ENCODE results near the gene SSH2.

SSH2 gene

DNA sequence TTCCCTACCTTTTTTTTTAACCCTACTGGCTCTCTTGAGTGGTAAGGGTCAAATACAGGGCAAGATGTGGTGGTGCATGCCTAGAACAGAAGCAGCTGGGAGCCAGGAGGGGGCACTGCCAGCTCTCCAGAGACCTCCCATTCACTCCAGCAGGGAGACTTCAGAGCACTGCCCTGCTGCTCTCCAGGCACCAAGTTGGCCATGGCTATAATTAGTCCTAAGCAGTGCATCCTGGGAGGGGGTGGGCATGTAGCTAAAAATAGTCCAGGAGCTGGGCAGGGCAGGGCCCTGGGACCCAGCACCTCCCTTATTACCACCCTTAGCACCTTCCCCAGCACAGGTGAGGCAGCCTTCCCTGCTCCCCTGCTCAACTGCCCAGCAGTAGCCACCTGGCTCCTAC, 310.8 kb downstream of the SSH2 start:
- no peak overlapping the region for H3K27ac ChIP-seq (ENCODE audit: extremely low read depth, low read depth, low read length)
- ChIA-PET CTCF (interaction anchor here (0.5 to 2.8 kb wide), 7 partner anchors 22 to 474 kb away, joined by 3 to 11 read pairs (median 6); no protein-coding TSS in a partner anchor), POLR2A (interaction anchor here (0.6 to 1.2 kb wide), 3 partner anchors 49 to 162 kb away, joined by 3 to 7 read pairs (median 3); no protein-coding TSS in a partner anchor)
- H3K4me1 ChIP-seq (ENCODE audit: control insufficient read depth, insufficient read depth, low read length) = peaks cover 12% of the 10 kb centered on the region
- no peaks in the 10 kb centered on the region for H3K9me3 ChIP-seq (ENCODE audit: control insufficient read depth, insufficient read depth, low read depth, low read length)
- H3K4me3 ChIP-seq (ENCODE audit: low read depth, low read length) = no peak overlapping the region
- peaks cover 0 to 8% of the 10 kb centered on the region in 2 experiments; a peak in 1 of 3 replicates for H3K36me3 ChIP-seq (ENCODE audit: control insufficient read depth in 2 of 2, insufficient read depth in 1 of 2, low read length in 2 of 2)
- TF ChIP-seq ZNF654 (tag by site-specific recombination; IDR thresholded peaks at IDR 0.05; ENCODE audit: low read depth) = peak; percentile 29
- no peak for TF ChIP-seq ZNF76 (tag by site-specific recombination; IDR thresholded peaks at IDR 0.05; ENCODE audit: borderline replicate concordance, low read depth)
- TF ChIP-seq ZNF830 (tag by site-specific recombination; IDR thresholded peaks at IDR 0.05; ENCODE audit: low read depth) = no peak
- TF ChIP-seq, protein P1, sequence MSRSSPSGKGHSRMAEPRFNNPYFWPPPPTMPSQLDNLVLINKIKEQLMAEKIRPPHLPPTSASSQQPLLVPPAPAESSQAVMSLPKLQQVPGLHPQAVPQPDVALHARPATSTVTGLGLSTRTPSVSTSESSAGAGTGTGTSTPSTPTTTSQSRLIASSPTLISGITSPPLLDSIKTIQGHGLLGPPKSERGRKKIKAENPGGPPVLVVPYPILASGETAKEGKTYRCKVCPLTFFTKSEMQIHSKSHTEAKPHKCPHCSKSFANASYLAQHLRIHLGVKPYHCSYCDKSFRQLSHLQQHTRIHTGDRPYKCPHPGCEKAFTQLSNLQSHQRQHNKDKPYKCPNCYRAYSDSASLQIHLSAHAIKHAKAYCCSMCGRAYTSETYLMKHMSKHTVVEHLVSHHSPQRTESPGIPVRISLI (tag by site-specific recombination; IDR thresholded peaks at IDR 0.05) = no peak
- no peak for TF ChIP-seq KLF9 (tag by site-specific recombination; IDR thresholded peaks at IDR 0.05; ENCODE audit: low read depth)
- TF ChIP-seq, protein P2, sequence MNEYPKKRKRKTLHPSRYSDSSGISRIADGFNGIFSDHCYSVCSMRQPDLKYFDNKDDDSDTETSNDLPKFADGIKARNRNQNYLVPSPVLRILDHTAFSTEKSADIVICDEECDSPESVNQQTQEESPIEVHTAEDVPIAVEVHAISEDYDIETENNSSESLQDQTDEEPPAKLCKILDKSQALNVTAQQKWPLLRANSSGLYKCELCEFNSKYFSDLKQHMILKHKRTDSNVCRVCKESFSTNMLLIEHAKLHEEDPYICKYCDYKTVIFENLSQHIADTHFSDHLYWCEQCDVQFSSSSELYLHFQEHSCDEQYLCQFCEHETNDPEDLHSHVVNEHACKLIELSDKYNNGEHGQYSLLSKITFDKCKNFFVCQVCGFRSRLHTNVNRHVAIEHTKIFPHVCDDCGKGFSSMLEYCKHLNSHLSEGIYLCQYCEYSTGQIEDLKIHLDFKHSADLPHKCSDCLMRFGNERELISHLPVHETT (tag by site-specific recombination; IDR thresholded peaks at IDR 0.05) = no peak
- no peak for TF ChIP-seq ZBTB48 (tag by site-specific recombination; IDR thresholded peaks at IDR 0.05)
- TF ChIP-seq, protein P3, sequence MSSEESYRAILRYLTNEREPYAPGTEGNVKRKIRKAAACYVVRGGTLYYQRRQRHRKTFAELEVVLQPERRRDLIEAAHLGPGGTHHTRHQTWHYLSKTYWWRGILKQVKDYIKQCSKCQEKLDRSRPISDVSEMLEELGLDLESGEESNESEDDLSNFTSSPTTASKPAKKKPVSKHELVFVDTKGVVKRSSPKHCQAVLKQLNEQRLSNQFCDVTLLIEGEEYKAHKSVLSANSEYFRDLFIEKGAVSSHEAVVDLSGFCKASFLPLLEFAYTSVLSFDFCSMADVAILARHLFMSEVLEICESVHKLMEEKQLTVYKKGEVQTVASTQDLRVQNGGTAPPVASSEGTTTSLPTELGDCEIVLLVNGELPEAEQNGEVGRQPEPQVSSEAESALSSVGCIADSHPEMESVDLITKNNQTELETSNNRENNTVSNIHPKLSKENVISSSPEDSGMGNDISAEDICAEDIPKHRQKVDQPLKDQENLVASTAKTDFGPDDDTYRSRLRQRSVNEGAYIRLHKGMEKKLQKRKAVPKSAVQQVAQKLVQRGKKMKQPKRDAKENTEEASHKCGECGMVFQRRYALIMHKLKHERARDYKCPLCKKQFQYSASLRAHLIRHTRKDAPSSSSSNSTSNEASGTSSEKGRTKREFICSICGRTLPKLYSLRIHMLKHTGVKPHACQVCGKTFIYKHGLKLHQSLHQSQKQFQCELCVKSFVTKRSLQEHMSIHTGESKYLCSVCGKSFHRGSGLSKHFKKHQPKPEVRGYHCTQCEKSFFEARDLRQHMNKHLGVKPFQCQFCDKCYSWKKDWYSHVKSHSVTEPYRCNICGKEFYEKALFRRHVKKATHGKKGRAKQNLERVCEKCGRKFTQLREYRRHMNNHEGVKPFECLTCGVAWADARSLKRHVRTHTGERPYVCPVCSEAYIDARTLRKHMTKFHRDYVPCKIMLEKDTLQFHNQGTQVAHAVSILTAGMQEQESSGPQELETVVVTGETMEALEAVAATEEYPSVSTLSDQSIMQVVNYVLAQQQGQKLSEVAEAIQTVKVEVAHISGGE (tag by site-specific recombination; conservative IDR thresholded peaks at IDR 0.05; ENCODE audit: low read depth) = no peak
- TF ChIP-seq ZNF146 (tag by site-specific recombination; IDR thresholded peaks at IDR 0.05) = no peak
- no peak for TF ChIP-seq ZNF626 (tag by site-specific recombination; IDR thresholded peaks at IDR 0.05)
- TF ChIP-seq ZNF747 (tag by site-specific recombination; IDR thresholded peaks at IDR 0.05) = no peak
- no peak for TF ChIP-seq MYNN (tag by site-specific recombination; IDR thresholded peaks at IDR 0.05; ENCODE audit: borderline replicate concordance)
- TF ChIP-seq ZNF48 (tag by site-specific recombination; IDR thresholded peaks at IDR 0.05) = no peak
- no peak for TF ChIP-seq ZNF558 (tag by site-specific recombination; IDR thresholded peaks at IDR 0.05)
- TF ChIP-seq, protein P4, sequence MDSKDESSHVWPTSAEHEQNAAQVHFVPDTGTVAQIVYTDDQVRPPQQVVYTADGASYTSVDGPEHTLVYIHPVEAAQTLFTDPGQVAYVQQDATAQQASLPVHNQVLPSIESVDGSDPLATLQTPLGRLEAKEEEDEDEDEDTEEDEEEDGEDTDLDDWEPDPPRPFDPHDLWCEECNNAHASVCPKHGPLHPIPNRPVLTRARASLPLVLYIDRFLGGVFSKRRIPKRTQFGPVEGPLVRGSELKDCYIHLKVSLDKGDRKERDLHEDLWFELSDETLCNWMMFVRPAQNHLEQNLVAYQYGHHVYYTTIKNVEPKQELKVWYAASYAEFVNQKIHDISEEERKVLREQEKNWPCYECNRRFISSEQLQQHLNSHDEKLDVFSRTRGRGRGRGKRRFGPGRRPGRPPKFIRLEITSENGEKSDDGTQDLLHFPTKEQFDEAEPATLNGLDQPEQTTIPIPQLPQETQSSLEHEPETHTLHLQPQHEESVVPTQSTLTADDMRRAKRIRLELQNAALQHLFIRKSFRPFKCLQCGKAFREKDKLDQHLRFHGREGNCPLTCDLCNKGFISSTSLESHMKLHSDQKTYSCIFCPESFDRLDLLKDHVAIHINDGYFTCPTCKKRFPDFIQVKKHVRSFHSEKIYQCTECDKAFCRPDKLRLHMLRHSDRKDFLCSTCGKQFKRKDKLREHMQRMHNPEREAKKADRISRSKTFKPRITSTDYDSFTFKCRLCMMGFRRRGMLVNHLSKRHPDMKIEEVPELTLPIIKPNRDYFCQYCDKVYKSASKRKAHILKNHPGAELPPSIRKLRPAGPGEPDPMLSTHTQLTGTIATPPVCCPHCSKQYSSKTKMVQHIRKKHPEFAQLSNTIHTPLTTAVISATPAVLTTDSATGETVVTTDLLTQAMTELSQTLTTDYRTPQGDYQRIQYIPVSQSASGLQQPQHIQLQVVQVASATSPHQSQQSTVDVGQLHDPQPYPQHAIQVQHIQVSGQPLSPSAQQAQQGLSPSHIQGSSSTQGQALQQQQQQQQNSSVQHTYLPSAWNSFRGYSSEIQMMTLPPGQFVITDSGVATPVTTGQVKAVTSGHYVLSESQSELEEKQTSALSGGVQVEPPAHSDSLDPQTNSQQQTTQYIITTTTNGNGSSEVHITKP (tag by site-specific recombination; IDR thresholded peaks at IDR 0.05) = 0 out of 2 replicates have a peak, but pooled peaks have one; percentile 8
- TF ChIP-seq, protein P5, sequence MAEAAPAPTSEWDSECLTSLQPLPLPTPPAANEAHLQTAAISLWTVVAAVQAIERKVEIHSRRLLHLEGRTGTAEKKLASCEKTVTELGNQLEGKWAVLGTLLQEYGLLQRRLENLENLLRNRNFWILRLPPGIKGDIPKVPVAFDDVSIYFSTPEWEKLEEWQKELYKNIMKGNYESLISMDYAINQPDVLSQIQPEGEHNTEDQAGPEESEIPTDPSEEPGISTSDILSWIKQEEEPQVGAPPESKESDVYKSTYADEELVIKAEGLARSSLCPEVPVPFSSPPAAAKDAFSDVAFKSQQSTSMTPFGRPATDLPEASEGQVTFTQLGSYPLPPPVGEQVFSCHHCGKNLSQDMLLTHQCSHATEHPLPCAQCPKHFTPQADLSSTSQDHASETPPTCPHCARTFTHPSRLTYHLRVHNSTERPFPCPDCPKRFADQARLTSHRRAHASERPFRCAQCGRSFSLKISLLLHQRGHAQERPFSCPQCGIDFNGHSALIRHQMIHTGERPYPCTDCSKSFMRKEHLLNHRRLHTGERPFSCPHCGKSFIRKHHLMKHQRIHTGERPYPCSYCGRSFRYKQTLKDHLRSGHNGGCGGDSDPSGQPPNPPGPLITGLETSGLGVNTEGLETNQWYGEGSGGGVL (tag by site-specific recombination; IDR thresholded peaks at IDR 0.05) = no peak
- TF ChIP-seq ZBTB20 (tag by site-specific recombination; IDR thresholded peaks at IDR 0.05) = peak; percentile 62
- TF ChIP-seq ZIC2 (tag by site-specific recombination; IDR thresholded peaks at IDR 0.05) = peak; percentile 32
- TF ChIP-seq ZNF114 (tag by site-specific recombination; IDR thresholded peaks at IDR 0.05) = no peak
- no peak for TF ChIP-seq ZNF677 (tag by site-specific recombination; IDR thresholded peaks at IDR 0.05)
- TF ChIP-seq, protein P6, sequence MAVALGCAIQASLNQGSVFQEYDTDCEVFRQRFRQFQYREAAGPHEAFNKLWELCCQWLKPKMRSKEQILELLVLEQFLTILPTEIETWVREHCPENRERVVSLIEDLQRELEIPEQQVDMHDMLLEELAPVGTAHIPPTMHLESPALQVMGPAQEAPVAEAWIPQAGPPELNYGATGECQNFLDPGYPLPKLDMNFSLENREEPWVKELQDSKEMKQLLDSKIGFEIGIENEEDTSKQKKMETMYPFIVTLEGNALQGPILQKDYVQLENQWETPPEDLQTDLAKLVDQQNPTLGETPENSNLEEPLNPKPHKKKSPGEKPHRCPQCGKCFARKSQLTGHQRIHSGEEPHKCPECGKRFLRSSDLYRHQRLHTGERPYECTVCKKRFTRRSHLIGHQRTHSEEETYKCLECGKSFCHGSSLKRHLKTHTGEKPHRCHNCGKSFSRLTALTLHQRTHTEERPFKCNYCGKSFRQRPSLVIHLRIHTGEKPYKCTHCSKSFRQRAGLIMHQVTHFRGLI (tag by site-specific recombination; IDR thresholded peaks at IDR 0.05) = 0 out of 2 replicates have a peak, but pooled peaks have one; percentile 33
- TF ChIP-seq, protein P7, sequence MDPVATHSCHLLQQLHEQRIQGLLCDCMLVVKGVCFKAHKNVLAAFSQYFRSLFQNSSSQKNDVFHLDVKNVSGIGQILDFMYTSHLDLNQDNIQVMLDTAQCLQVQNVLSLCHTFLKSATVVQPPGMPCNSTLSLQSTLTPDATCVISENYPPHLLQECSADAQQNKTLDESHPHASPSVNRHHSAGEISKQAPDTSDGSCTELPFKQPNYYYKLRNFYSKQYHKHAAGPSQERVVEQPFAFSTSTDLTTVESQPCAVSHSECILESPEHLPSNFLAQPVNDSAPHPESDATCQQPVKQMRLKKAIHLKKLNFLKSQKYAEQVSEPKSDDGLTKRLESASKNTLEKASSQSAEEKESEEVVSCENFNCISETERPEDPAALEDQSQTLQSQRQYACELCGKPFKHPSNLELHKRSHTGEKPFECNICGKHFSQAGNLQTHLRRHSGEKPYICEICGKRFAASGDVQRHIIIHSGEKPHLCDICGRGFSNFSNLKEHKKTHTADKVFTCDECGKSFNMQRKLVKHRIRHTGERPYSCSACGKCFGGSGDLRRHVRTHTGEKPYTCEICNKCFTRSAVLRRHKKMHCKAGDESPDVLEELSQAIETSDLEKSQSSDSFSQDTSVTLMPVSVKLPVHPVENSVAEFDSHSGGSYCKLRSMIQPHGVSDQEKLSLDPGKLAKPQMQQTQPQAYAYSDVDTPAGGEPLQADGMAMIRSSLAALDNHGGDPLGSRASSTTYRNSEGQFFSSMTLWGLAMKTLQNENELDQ (tag by site-specific recombination; IDR thresholded peaks at IDR 0.05; ENCODE audit: low read depth) = no peak

Data from HEK293 (cell line).